A549 (cell line): ENCODE measurements around the gene UBE2K. TPM values are rescaled to one million over a fixed set of nuclear protein-coding genes. Genes with fewer than 3 reads are reported as not detected.
"Not testable (repeated sequence)": the region's sequence is repeated elsewhere in the genome, so short reads cannot be mapped to it uniquely, and the experiment has no call there.

Experiments used
- ATAC-seq, 2 experiments: fragments of 200-7000 bp in 1 of 2; fragments of >200 bp in 1 of 2; cut with Nextera tagmentation in 1 of 2; cut with Tn5 transposase in 1 of 2; 3 replicates each; pipeline versions ENCODE4 v1.8.0 to v1.9.1; 2018 to 2020; ENCODE audit warnings: mild to moderate bottlenecking in 1 of 2, moderate library complexity in 1 of 2
- CTCF ChIA-PET: fragments of 300-600 bp; sonication (Branson Sonifier 250); formaldehyde crosslinking; extraction: SDS; loops from one replicate; lab custom pipeline; 2021; ENCODE audit warnings: antibody characterized with exemption, inconsistent platforms; lab: Yijun Ruan, JAX
- POLR2A ChIA-PET: fragments of 350-600 bp; formaldehyde crosslinking; extraction: SDS; loops from one replicate; lab custom pipeline; 2021; ENCODE audit warnings: antibody characterized with exemption, inconsistent platforms; lab: Yijun Ruan, JAX
- DNase-seq, 2 experiments: peaks; one replicate each; pipeline versions ENCODE4 v3.0.0 to v3.0.0-alpha.2; 2011 to 2016; ENCODE audit warnings: low read depth in 1 of 2, low spot score in 1 of 2
- FAIRE-seq: peaks from 2 replicates; lab custom pipeline; 2011; peaks lifted over from hg19 to GRCh38; lab: Jason Lieb, UNC
- H3K27ac ChIP-seq, 2 experiments: fragments of >200 bp; sonication (Bioruptor Twin); formaldehyde crosslinking; 3 replicates each; pipeline ENCODE4 v1.5.1; 2016 to 2017
- H3K4me1 ChIP-seq: fragments of >200 bp; sonication (Bioruptor Twin); formaldehyde crosslinking; 3 replicates; pipeline ENCODE4 v1.6.1; 2016
- H3K4me2 ChIP-seq: fragments of >200 bp; sonication (Bioruptor Twin); formaldehyde crosslinking; 3 replicates; pipeline ENCODE4 v1.6.1; 2016
- H3K4me3 ChIP-seq: fragments of >200 bp; sonication (Bioruptor Twin); formaldehyde crosslinking; 3 replicates; pipeline ENCODE4 v1.5.1; 2016
- H3K9me3 ChIP-seq: fragments of >200 bp; sonication (Bioruptor Twin); formaldehyde crosslinking; 3 replicates; pipeline ENCODE4 v1.6.1; 2016
- ATOH8 ChIP-seq: fragments of 250-450 bp; sonication (Bioruptor Pico); IDR thresholded peaks from 2 replicates; pipeline ENCODE4 v1.5.0; 2020; ENCODE audit warnings: low read depth, mild to moderate bottlenecking, moderate library complexity
- CEBPB ChIP-seq, 2 experiments: fragments of >200 bp in 1 of 2; sonication (Bioruptor Twin) in 1 of 2; formaldehyde crosslinking in 1 of 2; IDR thresholded peaks; 2 replicates each; pipeline ENCODE4 v1.6.1; 2012 to 2016
- CHD2 ChIP-seq: fragments of 150-350 bp; IDR thresholded peaks from 2 replicates; pipeline ENCODE4 v1.6.1; 2014; ENCODE audit warnings: low read length; ENCODE audit not compliant: partially characterized antibody
- CTCF ChIP-seq: fragments of >200 bp; sonication (Bioruptor Twin); formaldehyde crosslinking; IDR thresholded peaks from 3 replicates; pipeline ENCODE4 v1.5.1; 2016
- EHF ChIP-seq: fragments of 250-450 bp; sonication (Bioruptor Pico); IDR thresholded peaks from 2 replicates; pipeline ENCODE4 v1.5.0; 2020; ENCODE audit warnings: mild to moderate bottlenecking
- ELK1 ChIP-seq: fragments of 150-350 bp; IDR thresholded peaks from 2 replicates; pipeline ENCODE4 v1.6.1; 2014; ENCODE audit warnings: low read depth, mild to moderate bottlenecking, low read length
- EP300 ChIP-seq, 2 experiments: fragments of >200 bp; sonication (Bioruptor Twin); formaldehyde crosslinking; IDR thresholded peaks; 2 replicates in 1 of 2; 3 replicates in 1 of 2; pipeline ENCODE4 v1.6.1; 2016 to 2017
- ESRRA ChIP-seq: fragments of 150-350 bp; IDR thresholded peaks from 2 replicates; pipeline ENCODE4 v1.6.1; 2014; ENCODE audit warnings: mild to moderate bottlenecking, low read length, borderline replicate concordance
- HDAC2 ChIP-seq: fragments of 200-600 bp; sonication (generic); IDR thresholded peaks from 2 replicates; pipeline ENCODE4 v1.6.1; 2016
- HES2 ChIP-seq: fragments of >200 bp; sonication (Bioruptor Twin); formaldehyde crosslinking; IDR thresholded peaks from 2 replicates; pipeline ENCODE4 v1.6.1; 2016
- HMGXB4 ChIP-seq: fragments of 250-450 bp; sonication (Bioruptor Pico); IDR thresholded peaks from 2 replicates; pipeline ENCODE4 v1.5.0; 2021; ENCODE audit warnings: mild to moderate bottlenecking, moderate library complexity, borderline replicate concordance
- MAZ ChIP-seq: fragments of 150-350 bp; IDR thresholded peaks from 2 replicates; pipeline ENCODE4 v1.6.1; 2014; ENCODE audit warnings: antibody characterized with exemption, low read depth, low read length, borderline replicate concordance
- NFE2L2 ChIP-seq: fragments of 150-350 bp; conservative IDR thresholded peaks from 2 replicates; pipeline ENCODE4 v1.6.1; 2014; ENCODE audit warnings: low read length
- NPAS2 ChIP-seq: fragments of 250-450 bp; sonication (Bioruptor Pico); IDR thresholded peaks from 2 replicates; pipeline ENCODE4 v1.8.0; 2022; ENCODE audit warnings: mild to moderate bottlenecking, moderate library complexity, borderline replicate concordance
- RAD21 ChIP-seq, 2 experiments: fragments of >200 bp in 1 of 2; sonication (Bioruptor Twin) in 1 of 2; formaldehyde crosslinking in 1 of 2; IDR thresholded peaks in 1 of 2; conservative IDR thresholded peaks in 1 of 2; 2 replicates in 1 of 2; 3 replicates in 1 of 2; pipeline ENCODE4 v1.6.1; 2012 to 2018; ENCODE audit warnings: inconsistent platforms in 1 of 2
- RCOR1 ChIP-seq: fragments of 150-350 bp; IDR thresholded peaks from 2 replicates; pipeline ENCODE4 v1.6.1; 2014; ENCODE audit warnings: antibody characterized with exemption, low read length, low read depth
- REST ChIP-seq: fragments of 200-600 bp; sonication (generic); IDR thresholded peaks from 2 replicates; pipeline ENCODE4 v1.6.1; 2016; ENCODE audit warnings: antibody characterized with exemption, mild to moderate bottlenecking, moderate library complexity
- RNF2 ChIP-seq: fragments of 200-600 bp; sonication (generic); IDR thresholded peaks from 2 replicates; pipeline ENCODE4 v1.6.1; 2016; ENCODE audit warnings: low read depth, mild to moderate bottlenecking, antibody characterized with exemption, moderate library complexity, borderline replicate concordance
- TFCP2L1 ChIP-seq: fragments of 250-450 bp; sonication (Bioruptor Pico); IDR thresholded peaks from 2 replicates; pipeline ENCODE4 v1.5.0; 2021; ENCODE audit warnings: mild to moderate bottlenecking
- ZNF302 ChIP-seq: fragments of 250-450 bp; sonication (Bioruptor Pico); IDR thresholded peaks from 2 replicates; pipeline ENCODE4 v1.9.0; 2021; ENCODE audit warnings: inconsistent platforms, mild to moderate bottlenecking, moderate library complexity
- ZSCAN20 ChIP-seq: fragments of 250-450 bp; sonication (Bioruptor Pico); IDR thresholded peaks from 2 replicates; pipeline ENCODE4 v1.8.0; 2022; ENCODE audit warnings: mild to moderate bottlenecking, moderate library complexity
- WGBS: methylation state at CpG from one replicate; pipeline ENCODE4 v1.1.6; 2017; ENCODE audit errors: missing lambda C conversion rate; 5-methylcytosine and 5-hydroxymethylcytosine counted together
- polyA plus RNA-seq, 4 experiments: library from polyadenylated mRNA; depleted of rRNA in 3 of 4; stranded (reverse); fragments of >200 nt; fragmentation: RNase III in 1 of 4; extraction: RNeasy Plus Mini Kit Qiagen cat#74134 plus additional on column Dnase treatment in 1 of 4; gene quantifications; 2 replicates in 3 of 4; 3 replicates in 1 of 4; pipeline ENCODE4 v1.2.3, GENCODE V29; 2011 to 2017

The UBE2K gene
- polyA plus RNA-seq, 2 of the 4 experiments (the other 2 are of a cell fraction), result 103 to 130 TPM

GRCh38 chr4:39808231-39808749 is 110.4 kb downstream of the UBE2K start:
- ChIA-PET POLR2A (no interaction called here), CTCF (interaction anchor here (1.1 kb wide), 1 partner anchor 13 kb away, joined by 3 read pairs; no protein-coding TSS in a partner anchor)
- Histone ChIP-seq H3K4me3 (no peak overlapping the region), H3K9me3 (no peaks in the 10 kb centered on the region), H3K27ac (no peak overlapping the region), H3K4me1 (no peaks in the 10 kb centered on the region), H3K4me2 (no peak overlapping the region)
- TF ChIP-seq CHD2 (no peak), RAD21 (conservative IDR thresholded peaks at IDR 0.05 in 1 of 2, IDR thresholded peaks at IDR 0.05 in 1 of 2) (peak; percentile 12 to 21; a peak in 1 of 5 replicates), CEBPB (IDR thresholded peaks at IDR 0.05) (no peak), HMGXB4 (no peak), ZNF302 (CRISPR knock-in tag) (no peak), EP300 (IDR thresholded peaks at IDR 0.05) (no peak)
- ATAC-seq, result peak in 1 of 2 experiments; percentile 40; a peak in 2 of 6 replicates
- no peak for FAIRE-seq
- 66% methylated on average over 8 of the region's 8 CpGs for WGBS
- DNase-seq, result peak in 1 of 2 experiments; percentile 26

- CTCF ChIA-PET, result no interaction called here
- TF ChIP-seq ZSCAN20 (CRISPR knock-in tag) (no peak), HDAC2 (no peak), ATOH8 (CRISPR knock-in tag) (no peak), ESRRA (no peak), MAZ (no peak), RNF2 (no peak), REST (no peak), RAD21 (conservative IDR thresholded peaks at IDR 0.05 in 1 of 2, IDR thresholded peaks at IDR 0.05 in 1 of 2) (no peak), HES2 (no peak), CEBPB (IDR thresholded peaks at IDR 0.05) (no peak), NFE2L2 (no peak), ELK1 (no peak), CTCF (no peak), EHF (CRISPR knock-in tag) (no peak), HMGXB4 (no peak), TFCP2L1 (CRISPR knock-in tag) (no peak), RCOR1 (no peak), NPAS2 (no peak), CHD2 (no peak)
- Histone ChIP-seq H3K4me2 (no peak overlapping the region), H3K27ac (no peak overlapping the region), H3K9me3 (no peaks in the 10 kb centered on the region), H3K4me3 (no peak overlapping the region), H3K4me1 (peaks cover 26% of the 10 kb centered on the region)
- DNase-seq (no peak), FAIRE-seq (no peak), ATAC-seq (no peak)
- POLR2A ChIA-PET, result no interaction called here
- 44% methylated on average over 6 of the region's 6 CpGs for WGBS
These were observed 114.6 kb downstream of the UBE2K start for GRCh38 chr4:39812500-39812899.

- ATAC-seq, H3K27ac ChIP-seq, CTCF ChIA-PET, H3K4me3 ChIP-seq, H3K4me2 ChIP-seq, H3K9me3 ChIP-seq, DNase-seq, FAIRE-seq, POLR2A ChIA-PET: not testable (repeated sequence)
- H3K4me1 ChIP-seq, result peaks cover 26% of the 10 kb centered on the region
- 0% methylated on average over 1 of the region's 1 CpG for WGBS
These were observed 115.1 kb downstream of the UBE2K start for GRCh38 chr4:39813033-39813432.
